Umbilical cord (tissue), 2 donors: ENCODE data around the gene BIN2. TPM values are rescaled to one million over a fixed set of nuclear protein-coding genes. Genes with fewer than 3 reads are reported as not detected.
"Not testable (repeated sequence)": the region's sequence is repeated elsewhere in the genome, so short reads cannot be mapped to it uniquely, and the experiment has no call there.

Source experiments
- DNase-seq: peaks from one replicate; pipeline ENCODE4 v3.0.0-alpha.2; 2015; ENCODE audit warnings: low spot score
- total RNA-seq: library from RNA; depleted of rRNA; stranded (reverse); fragments of >200 nt; gene quantifications from one replicate; pipeline ENCODE4 v1.2.3, GENCODE V29; 2014; ENCODE audit warnings: low replicate concordance; ENCODE audit not compliant: insufficient read depth

Gene BIN2
- total RNA-seq, 1 donor from 2014 or later, result 4.6 TPM

- DNase-seq, result not testable (repeated sequence)
Measured at GRCh38 chr12:51259600-51259999, 64.4 kb downstream of the BIN2 start.

- DNase-seq, result no peak
Measured at GRCh38 chr12:51254536-51254935, 69.4 kb downstream of the BIN2 start.

- DNase-seq, result no peak
Measured at GRCh38 chr12:51253276-51253675, 70.7 kb downstream of the BIN2 start.

- no peak for DNase-seq
Measured at GRCh38 chr12:51247523-51248206, 76.3 kb downstream of the BIN2 start.

GRCh38 chr12:51246254-51246853 is 77.6 kb downstream of the BIN2 start:
- DNase-seq, result peak; percentile 42

- no peak for DNase-seq
Measured at GRCh38 chr12:51245476-51246253, 78.3 kb downstream of the BIN2 start.

GRCh38 chr12:51244269-51244668 is 79.7 kb downstream of the BIN2 start:
- DNase-seq, result no peak

- DNase-seq, result no peak
Measured at GRCh38 chr12:51242876-51243275, 81.1 kb downstream of the BIN2 start.

GRCh38 chr12:51242120-51242519 is 81.9 kb downstream of the BIN2 start:
- DNase-seq, result no peak

- DNase-seq, result no peak
Measured at GRCh38 chr12:51240971-51241370, 83.0 kb downstream of the BIN2 start.

GRCh38 chr12:51238510-51239334 is 85.3 kb downstream of the BIN2 start, which contains the start of gene DAZAP2:
TSS of gene DAZAP2 (plus strand) at chr12:51238826. CDS start at chr12:51238908, 82 bp downstream.
- peak; percentile 98 for DNase-seq

- DNase-seq, result no peak
Measured at GRCh38 chr12:51238037-51238509, 85.9 kb downstream of the BIN2 start.

- no peak for DNase-seq
Measured at GRCh38 chr12:51234530-51234929, 89.4 kb downstream of the BIN2 start.

GRCh38 chr12:51232642-51233041 is 91.3 kb downstream of the BIN2 start:
- DNase-seq, result no peak

Other genes starting within 250 kb of the BIN2 start
- gene CSRNP2, start 240.6 kb downstream of the BIN2 start, total RNA-seq, result 19.7 TPM
- 10.6 TPM for gene TFCP2, start 151.0 kb downstream of the BIN2 start, total RNA-seq
- 7.2 TPM for gene POU6F1, start 106.1 kb downstream of the BIN2 start, total RNA-seq
- gene DAZAP2, start 85.3 kb downstream of the BIN2 start, total RNA-seq, result 51.0 TPM
- gene SMAGP, start 53.8 kb downstream of the BIN2 start, total RNA-seq, result 3.1 TPM
- gene CELA1, start 22.5 kb upstream of the BIN2 start, total RNA-seq, result not detected
- gene GALNT6, start 67.2 kb upstream of the BIN2 start, total RNA-seq, result 6.3 TPM
- 2.6 TPM for gene SLC4A8, start 100.7 kb upstream of the BIN2 start, total RNA-seq